GM21367 (cell line): ENCODE results near the gene NR1D1.

ENCODE experiments used
- ATAC-seq: cut with Tn5 transposase; IDR thresholded peaks from one replicate; pipeline ENCODE4 v1.9.1; 2021; ENCODE audit not compliant: unreplicated experiment

NR1D1 gene

DNA sequence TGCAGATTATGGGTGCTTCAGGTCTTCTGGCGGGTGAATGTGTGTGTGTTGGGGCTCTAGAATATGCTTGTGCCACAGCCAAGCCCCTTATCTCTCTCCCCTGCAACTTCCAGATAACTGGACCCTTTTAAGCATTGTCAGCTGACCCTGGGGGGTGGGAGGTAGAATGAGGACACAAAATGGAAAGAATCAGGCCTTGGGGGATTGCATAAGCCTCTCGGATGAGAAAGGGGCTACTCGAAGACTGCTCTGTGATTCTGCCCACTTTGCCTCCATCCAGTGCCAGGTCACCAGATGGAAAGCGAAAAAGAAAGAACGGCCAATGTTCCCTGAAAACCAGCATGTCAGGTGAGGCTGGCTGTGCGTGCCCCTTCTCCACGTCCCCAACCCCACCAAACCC is 23.8 kb downstream of the NR1D1 start:
- ATAC-seq, result no peak

DNA sequence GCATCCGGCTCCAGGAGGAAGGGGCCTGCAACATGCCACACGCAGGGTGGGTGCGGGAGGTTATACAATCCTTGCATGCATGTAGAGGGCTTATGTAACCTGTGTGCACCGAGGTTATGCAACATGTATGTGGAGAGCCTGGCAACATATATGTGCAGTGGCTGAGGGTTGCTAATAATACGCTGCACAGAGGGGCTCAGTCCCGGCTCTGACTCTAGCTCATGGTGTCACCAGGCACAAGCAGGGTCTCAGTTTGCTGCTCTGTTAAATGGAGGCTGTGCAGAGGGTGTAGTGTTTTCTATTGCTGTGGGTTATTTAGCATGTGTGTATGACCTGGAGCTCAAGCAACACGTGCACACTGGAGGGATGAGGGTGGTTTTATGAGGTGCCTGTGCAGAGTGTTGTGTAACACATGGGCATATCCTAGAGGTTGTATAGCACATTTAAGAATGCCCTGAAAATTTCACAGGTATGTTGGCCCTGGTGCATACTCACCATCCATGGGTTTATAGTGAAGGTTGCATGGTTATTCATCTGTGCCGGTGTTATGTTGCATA is 24.4 kb downstream of the NR1D1 start:
- ATAC-seq, result no peak

DNA sequence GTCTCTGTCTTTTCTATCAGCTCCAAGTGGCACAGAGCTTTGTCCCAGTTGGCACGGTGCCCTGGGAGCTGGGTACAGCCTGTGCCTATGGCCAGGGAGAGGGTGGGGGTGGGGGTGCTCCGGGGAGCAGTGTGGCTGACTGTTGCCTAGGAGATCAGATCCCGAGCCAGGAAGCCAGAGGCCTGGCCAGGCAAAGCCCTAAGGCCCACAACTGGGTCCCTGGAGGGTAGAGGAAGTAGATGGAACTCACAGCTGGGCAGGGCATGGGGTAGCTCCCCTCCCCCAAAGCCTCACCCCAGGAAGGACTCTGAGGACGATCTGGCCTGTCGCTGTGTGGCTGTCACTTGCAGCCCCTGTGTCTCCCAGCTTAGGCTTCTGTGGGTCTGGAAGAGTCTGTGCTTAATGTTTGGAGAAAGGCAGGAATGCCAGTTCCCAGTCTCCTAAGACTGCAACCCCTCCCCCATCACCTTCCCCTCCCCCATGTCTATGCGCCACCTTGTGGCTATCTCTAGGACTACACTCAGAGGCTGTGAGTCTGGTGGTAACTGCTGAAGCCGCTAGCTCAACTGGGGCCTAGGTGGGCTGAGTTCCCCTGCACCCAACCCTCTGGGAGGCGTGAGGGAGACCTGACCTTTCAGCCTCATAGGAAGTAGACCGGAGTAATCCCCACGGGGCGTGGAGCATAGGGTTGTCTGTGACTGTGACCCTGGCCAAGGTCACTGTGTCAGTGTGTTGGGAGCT is 25.0 kb downstream of the NR1D1 start:
- ATAC-seq, result no peak

DNA sequence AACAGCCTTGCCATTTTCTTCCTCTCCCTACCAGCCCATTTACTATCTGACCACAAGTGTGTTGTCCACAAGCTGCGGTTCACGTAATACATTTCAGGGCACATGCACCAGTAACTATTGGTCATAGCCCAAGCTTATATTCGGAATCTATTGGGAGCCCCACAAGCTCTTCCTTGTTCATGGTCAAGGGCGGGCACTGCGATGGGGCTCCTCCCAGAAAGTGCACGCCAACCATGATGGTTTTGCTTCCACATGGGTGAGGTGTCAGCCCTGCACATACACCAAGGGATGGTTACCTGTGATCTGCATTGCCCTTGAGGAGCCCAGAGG is 25.6 kb downstream of the NR1D1 start:
- ATAC-seq, result no peak

DNA sequence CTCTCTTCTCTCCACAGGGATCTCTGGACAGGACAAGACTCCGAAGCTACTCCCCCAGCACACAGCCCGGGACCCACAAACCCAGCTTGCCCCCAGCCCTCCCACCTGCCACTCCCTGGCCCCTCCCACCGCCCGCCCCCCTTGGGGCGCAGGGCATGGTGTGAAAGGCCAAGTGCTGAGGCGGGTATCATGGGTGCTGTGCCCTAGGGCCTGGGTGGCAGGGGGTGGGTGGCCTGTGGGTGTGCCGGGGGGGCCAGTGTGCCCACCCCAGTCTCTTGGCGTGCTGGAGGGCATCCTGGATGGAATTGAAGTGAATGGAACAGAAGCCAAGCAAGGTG is 26.2 kb downstream of the NR1D1 start:
- ATAC-seq, result no peak

DNA sequence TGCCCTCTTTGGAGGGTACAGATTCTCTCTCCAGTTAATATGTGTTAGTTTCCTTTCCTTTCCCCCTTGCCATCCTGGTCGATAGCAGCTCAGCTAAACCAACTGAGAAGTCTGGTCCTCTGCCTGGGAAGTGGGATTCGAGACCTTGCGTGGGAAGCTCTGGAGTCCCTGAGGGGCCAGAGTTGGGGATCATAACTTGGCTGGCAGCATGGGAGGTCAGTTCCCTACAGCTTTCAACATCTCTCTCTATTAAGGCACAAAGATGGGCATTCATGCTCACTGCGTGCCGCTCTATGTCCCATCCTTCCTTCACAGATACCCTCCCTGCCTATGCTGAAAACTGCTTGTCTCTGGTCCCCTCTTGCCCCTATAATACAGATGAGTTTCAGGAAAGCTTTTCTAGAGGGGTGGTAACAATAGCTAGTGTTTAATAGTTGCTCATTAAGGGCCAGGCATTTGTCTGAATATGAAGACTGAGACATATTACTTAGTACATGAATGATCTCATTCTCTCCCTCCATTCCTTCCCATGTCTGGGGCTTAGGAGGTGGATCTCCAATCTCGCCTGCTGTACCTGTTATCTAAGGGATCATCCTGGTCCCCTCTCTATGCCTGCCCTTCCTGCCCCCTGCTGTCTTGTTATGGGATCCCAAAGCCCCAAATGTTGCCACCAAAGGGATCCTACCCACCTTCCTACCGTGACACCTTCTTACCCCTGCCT is 26.8 kb downstream of the NR1D1 start:
- ATAC-seq, result no peak

DNA sequence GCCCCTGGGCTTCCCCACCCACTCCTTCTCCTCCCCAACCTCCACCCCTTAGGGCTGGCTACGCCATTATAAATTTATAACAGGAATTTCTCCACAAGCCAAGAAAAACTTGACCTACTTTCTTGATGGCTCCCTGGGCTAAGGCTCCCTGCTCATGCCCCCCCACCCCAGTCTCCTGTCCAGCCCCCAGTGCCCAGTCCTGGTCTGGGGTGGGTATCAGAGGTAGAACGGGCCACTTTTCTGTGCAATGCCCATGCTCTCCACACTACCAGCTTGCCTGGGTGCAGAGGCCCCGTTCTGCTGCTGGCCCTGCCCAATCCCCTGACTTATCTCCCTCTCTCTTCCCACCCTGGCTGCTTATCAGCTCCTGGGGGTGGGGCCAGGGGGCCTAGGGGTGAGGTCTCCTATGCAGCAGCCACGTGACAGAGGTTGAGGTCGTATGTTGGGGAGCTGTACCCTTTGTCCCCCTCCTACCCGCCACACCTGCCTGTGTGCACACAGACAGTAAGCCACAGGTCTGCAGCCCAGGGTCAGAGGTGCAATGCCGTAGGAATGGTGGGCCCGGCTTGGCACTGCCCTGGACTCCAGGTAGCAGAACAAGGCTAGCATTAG is 27.5 kb downstream of the NR1D1 start:
- no peak for ATAC-seq

DNA sequence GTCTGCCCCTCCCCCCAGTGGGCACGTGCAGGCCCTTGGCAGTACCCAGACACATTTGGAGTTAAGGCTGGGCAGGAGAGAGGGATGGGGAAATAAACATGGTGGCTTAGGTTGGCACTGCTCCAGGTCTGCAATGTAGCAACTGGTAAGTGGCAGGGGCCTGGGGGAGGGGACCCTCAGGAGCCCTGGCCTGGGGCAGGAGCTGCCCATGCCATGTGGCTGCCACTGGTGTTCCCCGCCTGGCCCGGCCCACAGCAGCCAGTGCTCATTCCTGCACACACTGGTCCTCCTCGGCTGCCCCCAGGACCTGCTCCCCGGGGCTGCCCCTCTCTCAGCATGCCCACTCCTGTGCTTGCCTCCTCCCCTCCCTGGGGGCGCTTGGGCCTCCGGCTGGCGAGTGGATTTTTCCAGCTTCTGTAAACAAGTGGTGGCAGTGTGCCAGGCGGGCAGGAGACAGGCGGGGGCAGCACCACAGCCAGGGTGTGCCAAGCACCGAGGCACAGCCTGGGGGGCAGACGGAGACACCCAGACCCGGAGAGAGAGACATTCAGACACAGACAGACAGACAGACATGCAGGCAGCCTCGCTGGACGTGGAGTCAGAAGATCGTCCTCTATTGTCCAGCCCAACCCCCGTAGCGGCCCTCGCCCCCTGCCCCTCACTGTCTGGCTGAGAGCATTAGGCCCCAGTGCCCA is 28.2 kb downstream of the NR1D1 start:
- no peak for ATAC-seq

DNA sequence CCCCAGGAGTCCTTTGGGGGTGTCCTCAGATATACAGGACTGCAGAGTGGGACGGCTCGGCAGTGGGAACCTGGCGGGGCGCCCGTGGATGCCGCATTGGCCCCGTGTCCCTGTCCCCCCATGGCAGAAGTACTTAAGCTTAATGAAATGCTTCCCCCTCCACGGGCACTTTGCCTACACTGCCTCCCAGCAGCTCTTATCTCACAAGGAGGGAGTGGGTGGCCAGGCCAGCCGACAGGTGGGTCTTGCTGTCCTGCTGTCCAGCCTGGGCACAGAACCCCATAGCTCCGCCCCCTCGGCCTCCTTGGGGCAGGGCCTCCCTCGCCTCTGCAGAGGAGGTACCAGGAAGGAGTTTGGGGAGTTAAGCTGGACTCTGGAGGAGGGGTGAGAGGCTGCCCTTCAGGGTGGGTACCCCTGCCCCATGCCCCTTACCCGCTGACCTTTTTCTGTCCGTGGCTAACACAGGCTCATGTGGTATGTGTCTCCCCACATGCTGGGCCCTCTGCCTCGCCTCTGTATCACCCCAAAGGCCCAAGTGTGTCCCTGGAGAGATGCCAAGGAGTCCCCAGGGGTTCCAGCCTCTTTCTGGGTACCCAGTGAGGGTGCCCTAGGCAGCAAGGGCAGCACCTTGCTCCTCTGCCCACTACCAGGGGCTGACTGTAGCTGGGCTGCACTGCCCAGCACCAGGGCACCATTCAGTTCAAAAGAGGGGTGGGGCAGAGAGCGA is 28.9 kb downstream of the NR1D1 start:
- no peak for ATAC-seq

DNA sequence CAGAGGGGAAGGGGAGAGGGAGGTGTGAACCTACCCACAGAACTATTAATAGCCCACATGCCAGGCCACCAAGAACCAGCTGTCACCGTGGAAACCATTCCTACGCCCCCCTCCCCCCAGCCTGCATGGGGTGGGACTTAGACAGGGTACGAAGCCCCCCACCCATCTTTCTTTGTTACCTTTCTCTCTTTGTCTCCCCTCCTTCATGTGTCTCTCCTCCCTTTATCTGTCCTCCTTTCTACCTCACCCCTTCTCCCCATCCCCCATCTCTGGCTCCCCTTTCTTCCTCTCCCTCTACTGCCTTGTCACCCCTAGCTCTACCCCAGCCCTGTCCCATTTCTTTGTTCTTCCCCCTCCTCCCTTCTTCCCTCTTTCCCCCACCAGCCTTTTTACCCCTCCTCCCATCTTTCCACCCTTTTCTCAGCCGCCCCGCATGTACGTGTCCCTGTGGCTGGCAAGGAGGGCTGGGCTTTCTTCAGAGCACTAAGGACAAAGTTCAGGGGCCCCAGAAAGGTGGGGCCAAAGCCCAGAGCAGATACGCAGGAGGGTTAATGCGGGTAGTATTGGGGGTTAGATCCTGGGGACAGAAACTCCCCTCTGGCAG is 29.6 kb downstream of the NR1D1 start:
- no peak for ATAC-seq

DNA sequence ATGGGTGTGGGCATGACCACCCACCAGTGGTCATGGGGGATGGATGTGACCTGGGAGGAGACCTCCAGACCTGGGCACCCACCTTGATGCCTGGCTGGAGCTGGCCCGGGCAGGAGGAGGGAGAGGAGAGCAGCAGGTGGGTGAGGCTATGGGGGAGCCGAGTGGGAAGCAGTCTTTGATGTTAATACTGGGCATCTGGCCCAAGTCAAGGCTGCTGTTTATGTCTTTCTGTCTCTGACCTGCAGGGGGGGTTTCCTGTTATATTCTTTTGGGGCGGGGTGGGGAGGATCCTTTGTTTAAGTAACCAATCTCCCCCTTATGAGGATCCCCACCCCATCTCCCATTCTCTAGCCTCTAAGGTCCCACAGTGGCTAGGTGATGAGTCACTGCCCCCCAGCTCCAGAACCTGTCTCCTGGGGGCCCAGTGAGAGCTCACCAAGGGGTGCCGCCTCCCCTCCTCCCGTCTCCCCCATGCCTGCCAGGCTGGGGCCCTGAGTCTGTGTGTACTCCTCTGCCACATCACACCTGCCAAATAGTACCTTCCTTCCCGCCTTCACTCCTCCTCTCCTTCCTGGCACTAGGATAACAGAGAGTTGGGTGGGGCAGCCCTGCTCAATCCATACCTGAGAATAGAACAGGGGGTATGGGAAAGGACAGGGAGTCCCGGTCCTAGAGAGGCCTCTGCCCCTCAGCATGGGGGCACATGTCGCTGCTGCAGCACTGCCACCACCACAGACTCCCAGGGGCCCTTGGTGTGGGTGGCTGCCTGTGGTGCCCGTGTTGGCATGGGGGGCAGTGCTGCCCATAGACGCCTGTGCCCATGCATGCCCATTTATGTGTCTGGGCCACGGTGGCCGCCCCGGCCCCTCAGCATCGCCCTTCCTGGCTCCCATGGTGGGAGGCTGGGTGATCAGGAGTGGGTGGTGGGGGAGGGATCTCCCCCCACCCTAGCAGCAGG is 30.4 kb downstream of the NR1D1 start:
- ATAC-seq, result no peak

DNA sequence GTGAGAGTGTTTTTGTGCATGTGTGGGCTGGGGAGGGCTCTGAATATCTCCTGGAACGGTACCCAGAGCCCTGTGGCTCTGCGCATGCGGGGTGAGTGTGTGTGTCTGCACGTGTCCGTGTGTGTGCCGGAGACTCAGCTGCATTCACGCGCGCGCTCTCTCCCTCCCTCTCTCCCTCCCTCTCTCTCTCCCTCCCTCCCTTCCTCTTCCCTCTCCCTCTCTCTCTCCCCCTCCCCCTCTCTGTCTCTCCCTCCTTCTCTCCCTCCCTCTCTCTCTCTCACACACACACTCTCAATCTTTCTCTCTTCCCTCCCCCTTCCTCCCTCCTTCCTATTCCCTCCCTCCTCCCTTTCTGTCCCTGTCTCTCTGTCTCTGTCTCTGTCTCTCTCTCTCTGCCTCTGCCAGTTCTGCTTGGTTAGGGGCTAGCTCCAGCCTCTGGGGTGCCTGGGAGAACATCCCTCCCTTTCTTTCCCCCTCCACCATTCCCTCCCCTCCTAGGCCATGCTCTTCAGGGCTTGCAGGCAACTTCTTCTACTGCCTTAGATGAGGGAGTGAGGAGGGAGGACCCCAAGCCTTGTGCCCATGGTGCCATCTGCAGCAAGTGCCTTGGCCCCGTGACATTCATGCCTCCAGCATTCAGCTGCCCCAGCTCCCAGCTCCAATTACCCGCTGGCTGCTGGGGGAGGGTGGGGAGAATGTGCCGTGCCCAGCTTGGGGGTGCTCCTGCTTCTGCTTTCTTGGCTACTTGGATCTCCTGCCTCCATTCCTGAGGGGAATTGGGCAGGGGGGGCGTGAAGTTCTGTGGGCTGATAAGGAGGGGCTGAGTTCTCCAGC is 31.3 kb downstream of the NR1D1 start:
- ATAC-seq, result no peak

DNA sequence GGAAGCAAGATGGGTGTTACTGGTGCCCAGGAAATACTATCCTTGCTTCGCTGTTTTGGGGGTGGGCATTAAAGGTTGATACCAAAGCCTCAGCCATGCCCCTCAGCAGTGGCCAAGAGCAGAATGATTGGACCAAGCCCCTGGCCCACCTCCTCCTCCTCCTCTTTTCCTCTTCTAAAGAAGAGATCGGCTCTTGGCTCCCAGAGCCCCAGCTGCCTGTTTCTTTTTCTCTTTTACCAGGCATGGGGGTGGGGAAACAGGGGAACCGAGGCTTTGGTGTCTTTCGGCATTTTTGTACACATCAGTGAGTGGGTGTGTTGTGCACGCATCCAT is 31.8 kb downstream of the NR1D1 start:
- ATAC-seq, result no peak

DNA sequence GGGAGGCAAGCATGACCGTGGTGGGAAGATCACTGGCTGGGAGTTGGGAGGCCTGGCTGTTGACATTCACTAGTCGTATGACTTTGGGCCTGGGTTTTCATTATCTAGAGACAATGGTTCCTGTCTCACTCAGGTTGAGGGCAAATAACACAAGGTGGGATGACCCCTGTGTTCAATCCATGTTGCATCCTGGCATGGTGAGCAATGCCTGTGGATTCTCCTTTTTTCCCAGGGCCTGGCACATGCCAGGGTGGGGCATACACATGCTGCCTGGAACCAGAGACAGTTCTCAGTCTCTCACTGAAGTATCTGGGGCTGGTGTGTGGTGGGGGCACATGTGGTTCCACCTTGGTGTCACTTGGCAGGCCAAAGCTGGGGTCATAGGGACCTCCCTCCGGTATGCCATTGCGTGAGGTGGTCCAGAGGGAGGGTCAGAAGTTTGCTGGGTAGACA is 32.2 kb downstream of the NR1D1 start:
- no peak for ATAC-seq

DNA sequence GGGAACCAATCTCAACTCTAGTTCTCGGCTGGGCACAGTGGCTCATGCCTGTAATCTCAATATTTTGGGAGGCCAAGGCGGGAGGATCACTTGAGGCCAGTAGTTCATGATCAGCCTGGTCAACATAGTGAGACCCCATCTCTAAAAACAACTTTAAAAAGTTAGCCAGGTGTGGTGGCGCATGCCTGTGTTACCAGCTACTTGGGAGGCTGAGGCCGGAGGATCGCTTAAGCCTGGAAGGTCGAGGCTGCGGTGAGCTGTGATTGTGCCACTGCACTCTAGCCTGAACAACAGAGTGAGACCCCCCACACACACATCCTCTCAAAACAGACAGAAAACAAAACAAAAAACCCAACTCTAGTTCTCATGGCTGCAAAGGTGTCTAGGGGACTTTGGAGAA is 32.7 kb downstream of the NR1D1 start:
- ATAC-seq, result no peak

DNA sequence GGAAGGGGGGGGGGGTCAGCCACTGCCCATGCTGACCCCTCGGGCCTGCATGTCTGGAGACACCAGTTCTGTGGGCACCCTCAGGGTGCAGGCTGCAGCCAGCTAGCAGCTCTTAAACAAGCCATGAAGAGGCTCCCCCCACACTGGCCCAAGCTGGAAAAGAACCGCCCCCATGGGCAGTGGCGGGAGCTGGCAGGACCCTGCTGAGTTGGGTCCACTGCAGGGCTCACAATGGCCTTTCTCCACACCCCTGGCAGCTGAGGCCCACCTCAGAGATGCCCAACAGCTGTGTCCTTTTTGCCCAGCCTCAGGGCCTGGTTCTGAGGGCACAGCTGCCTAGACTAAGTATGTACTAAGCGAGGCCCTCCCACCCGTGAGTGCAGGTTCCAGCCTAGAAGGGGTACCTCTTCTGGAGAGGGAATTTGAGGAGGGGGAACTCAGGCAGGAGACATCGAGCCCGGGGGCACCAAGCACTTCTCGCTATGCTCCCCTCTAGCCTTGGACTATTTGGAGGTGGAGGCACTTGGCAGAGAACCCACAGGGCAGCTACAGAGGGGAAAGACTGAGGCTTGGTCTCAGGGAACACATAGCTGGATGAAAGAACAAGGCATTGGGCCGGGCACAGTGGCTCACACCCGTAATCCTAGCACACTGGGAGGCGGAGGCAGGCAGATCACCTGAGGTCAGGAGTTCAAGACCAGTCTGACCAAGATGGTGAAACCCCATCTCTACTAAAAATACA is 34.4 kb downstream of the NR1D1 start:
- ATAC-seq, result no peak

DNA sequence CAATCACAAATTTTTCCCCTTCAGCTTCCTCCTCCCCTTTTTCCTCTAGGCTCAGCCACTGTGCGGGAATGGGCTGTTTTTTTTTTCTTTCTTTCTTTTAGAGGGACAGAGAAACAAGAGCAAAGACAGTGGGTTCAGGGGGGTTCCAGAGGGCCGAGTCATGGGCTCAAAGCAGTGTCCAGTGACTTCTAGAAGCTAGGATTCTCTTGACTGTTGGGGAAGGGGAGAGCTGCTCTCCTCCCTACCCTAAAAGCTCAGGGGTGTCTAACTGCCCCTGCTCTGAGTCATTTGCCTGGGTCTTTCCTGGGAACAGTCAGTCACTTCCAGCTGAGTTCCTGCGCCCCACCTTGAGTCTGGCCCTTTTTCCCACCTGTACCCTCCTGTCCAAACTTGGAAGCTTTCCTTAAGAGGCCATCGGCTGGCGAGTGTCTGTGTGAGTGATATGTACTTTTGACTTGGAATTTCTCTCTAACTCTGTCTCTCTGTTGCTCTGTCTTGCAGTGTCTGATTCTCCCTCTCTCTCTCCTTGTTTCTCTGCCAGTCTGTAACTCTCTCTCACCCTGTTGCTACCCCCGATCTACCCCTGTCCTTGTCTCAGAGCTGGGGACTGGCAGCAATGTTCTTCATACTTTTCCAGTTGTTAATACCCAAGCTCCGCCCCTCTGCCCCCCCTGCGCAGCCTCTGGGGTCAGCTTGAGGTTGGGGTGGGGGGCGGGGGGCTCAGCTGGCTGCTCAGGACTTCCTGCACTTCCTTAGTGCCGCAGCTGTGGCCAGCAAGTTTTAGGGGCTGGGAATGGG is 35.2 kb downstream of the NR1D1 start:
- ATAC-seq, result no peak
